Stimulated activated CD8-positive, alpha-beta memory T cell treated with anti-CD3 and anti-CD28 coated beads, Interleukin-7, amount 100 ng/mL, for 48 hours (primary cell): ENCODE results near the gene TMEM8B.
"Not testable (repeated sequence)": the region's sequence is repeated elsewhere in the genome, so short reads cannot be mapped to it uniquely, and the experiment has no call there.

Source experiments
- DNase-seq, 2 donors: peaks; one replicate each; pipeline ENCODE4 v3.0.0-alpha.2; 2020; ENCODE audit warnings: low read depth in 1 of 2; ENCODE audit errors: extremely low read depth in 1 of 2

The TMEM8B gene

DNA sequence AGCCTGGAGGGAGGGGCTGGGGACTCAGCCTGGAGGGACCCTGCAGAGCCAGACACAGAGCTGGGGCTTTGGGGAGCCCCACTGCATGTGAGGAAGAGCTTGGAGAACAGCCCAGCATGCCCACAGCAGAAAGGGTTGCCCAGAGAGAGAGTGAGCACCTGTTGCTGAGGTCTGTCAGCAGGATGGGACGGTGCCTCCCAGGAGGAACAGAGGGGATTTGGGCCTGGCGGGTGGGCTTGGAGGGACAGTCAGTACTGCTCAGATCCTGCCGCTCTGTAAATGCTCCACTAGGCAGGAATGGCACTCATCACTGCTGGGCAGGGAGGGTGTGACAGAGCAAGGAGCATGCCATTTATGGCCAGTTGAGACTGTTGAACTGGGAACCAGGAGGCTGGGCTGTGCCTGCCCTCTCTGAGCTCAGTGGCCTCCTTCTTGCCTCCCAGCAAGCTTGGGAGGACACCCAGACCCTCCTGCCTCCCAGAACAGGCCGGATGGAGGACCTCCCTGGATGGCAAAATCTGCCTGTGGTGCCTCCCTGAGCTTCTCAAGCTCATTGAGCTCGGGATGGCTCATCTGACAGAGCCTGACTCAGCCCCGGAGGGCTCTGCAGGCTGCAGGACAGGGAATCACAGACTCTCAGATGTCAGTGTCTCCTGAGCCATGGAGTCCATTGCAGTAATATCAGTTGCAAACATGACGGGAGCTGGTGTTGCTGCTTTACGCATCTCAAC lies 76.2 kb downstream of the TMEM8B start:
- no peak for DNase-seq

GRCh38 chr9:35905912-35906679 lies 77.1 kb downstream of the TMEM8B start, which contains the start of gene HRCT1:
HRCT1 (plus strand) TSS chr9:35906202; CDS start chr9:35906288, 86 bp downstream.
- DNase-seq, result no peak

DNA sequence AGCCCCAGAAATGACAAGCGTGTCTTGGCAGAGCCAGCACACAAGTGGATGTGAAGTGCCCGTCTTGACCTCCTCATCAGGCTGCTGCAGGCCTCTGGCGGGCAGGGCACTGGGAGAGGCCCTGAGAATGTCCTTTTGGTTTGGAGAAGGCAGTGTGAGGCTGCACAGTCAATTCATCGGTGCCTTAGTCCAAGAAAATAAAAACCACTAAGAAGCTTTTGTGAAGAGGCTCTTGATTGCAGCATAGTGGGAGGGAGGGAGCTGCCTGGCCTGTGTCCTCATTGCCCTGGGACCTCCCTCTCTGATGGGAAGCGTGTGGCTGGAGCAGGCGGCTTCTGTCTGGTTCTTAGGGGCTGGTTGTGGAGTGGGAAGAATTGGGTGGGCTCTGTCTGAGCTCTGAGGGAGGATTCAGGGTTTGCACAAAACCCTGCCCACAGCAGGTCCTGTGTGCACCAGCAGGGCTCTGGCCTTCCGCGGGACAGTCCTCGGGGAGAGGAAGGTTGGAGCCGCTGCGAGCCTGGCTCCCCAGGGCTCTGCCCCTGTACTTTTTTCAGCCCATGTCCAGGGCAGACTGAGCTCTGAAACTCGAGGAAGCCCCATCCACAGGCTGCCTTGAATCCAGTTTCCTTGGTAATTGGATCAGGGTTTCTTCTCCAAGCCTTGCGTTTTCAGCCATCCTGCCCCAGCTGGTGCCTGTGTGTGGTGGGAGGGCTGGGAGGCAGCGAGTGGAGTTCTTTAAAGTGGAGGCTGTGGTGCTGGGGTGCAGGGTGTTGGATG lies 78.1 kb downstream of the TMEM8B start:
- no peak for DNase-seq

- DNase-seq, result no peak
Observed at GRCh38 chr9:35907711-35908503, 78.9 kb downstream of the TMEM8B start.

DNA sequence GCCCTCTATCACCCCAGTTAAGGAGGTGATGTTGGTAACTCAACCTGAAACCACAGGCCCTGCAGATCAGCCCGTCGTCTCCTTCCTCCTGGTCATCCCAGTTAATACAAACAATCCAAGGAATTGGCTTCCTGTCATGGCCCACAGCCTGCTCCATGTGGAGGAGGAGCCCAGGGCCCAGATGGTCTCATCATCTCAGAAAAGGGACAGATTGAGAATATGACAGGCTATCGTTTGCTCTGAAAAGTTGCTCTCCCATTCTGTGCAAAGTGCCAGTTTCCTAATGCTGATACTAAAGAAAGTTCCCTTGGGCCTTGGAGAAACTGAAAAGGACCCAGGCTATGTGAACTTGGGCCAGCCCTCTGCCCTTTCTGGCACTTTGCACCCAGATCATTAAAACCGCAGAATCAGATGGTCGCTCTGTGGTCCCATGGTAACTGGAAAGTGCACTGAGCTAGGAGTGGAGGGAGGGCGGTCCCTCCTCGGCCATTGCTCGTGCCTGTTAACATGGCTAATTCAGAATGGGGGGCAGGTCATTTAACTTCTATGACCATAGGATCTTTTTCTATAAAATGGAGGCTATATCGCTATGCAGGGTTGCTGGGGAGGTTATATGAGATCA lies 79.6 kb downstream of the TMEM8B start:
- DNase-seq, result no peak

DNA sequence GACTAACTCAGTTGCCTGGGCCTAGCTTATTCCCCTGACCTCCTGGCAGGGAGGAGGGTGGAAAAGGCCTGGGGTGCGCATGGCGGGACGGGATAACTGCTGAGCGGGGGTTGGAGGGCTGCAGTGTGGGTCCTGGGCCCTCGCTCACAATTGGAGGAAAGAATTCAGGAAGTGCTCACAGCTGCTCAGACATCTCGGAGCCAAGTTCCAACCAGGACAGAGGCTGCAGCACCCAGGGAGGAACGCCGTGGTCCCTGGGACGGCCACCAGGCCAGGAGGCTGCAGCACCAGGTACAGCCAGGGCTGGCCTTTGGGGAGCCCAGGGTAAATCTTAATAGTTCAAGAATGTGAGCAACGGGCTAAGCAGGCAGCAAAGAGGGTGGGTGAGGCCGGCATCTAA lies 80.2 kb downstream of the TMEM8B start, which contains the start of gene SPAAR:
TSS of gene SPAAR (plus strand) at position 217 of the 400 bp plus-strand sequence. CDS start 974 bp downstream, outside the sequence.
- no peak for DNase-seq

GRCh38 chr9:35909687-35910612 lies 80.9 kb downstream of the TMEM8B start:
- no peak for DNase-seq

DNA sequence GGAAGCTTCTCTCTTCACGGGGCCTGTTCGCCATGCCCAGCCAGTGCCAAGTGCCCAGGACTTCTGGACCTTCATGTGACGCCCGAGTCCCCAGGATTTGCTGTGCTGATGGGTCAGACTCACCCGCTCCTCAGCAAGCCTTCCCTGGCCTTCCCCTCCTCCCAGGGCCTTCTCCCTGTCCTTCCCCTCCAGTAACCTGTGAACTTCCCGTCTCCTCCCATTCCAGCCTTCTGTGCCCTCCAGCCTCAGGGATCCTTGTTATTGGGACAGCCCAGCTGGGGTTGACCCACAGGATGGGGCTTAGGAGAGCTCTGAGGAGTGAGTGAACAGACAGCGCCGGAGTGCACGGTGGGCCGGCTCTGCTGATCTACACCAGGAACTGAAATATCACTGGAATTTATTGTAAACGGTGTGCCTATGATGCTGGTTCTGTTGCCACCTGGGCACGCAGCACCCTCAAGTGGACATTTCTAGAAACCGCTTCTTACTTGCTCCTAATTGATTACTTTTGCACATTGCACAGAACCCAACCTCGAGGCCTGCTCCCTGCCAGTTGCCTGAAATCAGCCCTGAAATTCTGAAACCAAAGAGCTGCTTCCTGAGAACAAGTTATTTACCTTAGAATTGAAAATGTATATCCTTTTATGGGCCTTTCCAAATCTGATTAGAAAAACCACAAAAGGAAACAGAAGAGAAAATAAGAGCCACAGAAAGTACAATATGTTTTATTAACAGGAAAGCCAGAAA lies 81.8 kb downstream of the TMEM8B start:
- no peak for DNase-seq

DNA sequence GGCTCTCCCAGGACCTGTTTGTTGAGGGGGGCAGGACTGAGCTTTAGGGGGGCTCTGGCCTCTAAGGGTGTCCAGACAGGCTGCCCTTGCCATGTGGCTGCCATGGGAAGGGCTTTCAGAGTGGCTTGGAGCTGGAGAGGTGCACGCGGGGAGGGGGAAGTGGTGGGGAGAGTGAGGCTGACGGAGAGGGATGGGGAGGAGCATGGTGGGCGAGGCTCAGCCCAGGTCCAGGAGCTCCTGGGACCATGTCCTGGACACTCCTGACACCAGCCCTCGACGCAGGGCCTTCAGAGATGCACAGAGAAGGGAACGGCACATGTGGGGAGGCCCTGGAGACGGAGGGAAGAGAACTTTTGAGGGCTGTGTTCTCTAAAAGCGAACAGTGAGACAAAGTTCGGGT lies 82.7 kb downstream of the TMEM8B start:
- DNase-seq, result no peak

DNA sequence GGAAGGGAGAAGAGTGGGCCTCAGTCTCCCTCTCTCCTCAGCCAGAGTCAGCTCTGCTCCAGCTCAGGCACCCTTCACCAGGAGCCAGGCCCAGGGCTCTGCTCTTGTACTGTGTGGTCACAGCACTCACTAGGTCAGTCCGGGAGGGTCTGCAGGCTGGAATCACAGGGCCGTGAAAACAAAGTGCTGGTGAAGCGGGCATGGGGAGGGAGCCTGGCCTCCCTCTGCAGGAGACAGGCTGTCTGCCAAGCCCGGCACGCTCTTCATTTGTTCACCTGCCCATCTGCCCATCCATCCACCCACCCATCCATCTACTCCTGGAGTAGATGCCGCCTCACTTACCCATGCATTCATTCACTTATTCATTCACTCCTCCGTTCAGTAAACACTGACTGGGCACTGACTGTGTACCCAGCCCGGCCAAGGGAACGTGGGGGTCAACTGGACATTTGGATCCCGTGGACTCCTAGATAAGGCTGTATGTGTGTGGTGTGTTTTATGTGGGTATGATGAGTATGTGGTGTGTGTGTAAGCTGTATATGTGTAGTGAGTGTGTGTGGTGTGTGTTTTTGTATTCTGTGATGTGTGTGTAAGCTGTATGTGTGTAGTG lies 83.9 kb downstream of the TMEM8B start:
- DNase-seq, result no peak

- DNase-seq, result not testable (repeated sequence)
Observed at GRCh38 chr9:35913429-35913828, 84.4 kb downstream of the TMEM8B start.

- no peak for DNase-seq
Observed at GRCh38 chr9:35914301-35914807, 85.3 kb downstream of the TMEM8B start.
